Liver (tissue), 9 donors: ENCODE measurements around the gene GADD45GIP1. TPM values are rescaled to one million over a fixed set of nuclear protein-coding genes. Genes with fewer than 3 reads are reported as not detected.

Experiments
- DNase-seq: peaks from one replicate; pipeline ENCODE4 v3.0.0-alpha.2; 2017; ENCODE audit warnings: low spot score
- H3K27ac ChIP-seq, 2 donors: one replicate each; pipeline ENCODE4 v1.7.0; 2013; ENCODE audit warnings: inconsistent platforms in 2 of 2, low read length in 2 of 2, control low read depth in 1 of 2, low read depth in 1 of 2, mild to moderate bottlenecking in 1 of 2
- H3K27me3 ChIP-seq, 4 donors: one replicate each; pipeline versions ENCODE4 v1.6.1 to v1.7.0; 2013; ENCODE audit warnings: low read length in 3 of 4, inconsistent platforms in 1 of 4, mild to moderate bottlenecking in 1 of 4, moderate library complexity in 1 of 4; ENCODE audit not compliant: control insufficient read depth in 4 of 4, insufficient read depth in 4 of 4
- H3K36me3 ChIP-seq, 4 donors: one replicate each; pipeline versions ENCODE4 v1.6.1 to v1.7.0; 2013; ENCODE audit warnings: low read length in 3 of 4, mild to moderate bottlenecking in 3 of 4, low read depth in 1 of 4, moderate library complexity in 1 of 4; ENCODE audit not compliant: control insufficient read depth in 4 of 4, insufficient read depth in 3 of 4
- H3K4me1 ChIP-seq, 4 donors: one replicate each; pipeline versions ENCODE4 v1.6.1 to v1.7.0; 2013; ENCODE audit warnings: low read length in 3 of 4, mild to moderate bottlenecking in 3 of 4, moderate library complexity in 1 of 4; ENCODE audit not compliant: control insufficient read depth in 4 of 4, insufficient read depth in 4 of 4
- H3K4me3 ChIP-seq, 3 donors: one replicate each; pipeline versions ENCODE4 v1.6.1 to v1.7.0; 2013; ENCODE audit warnings: low read length in 3 of 3, control low read depth in 1 of 3, low read depth in 1 of 3, mild to moderate bottlenecking in 1 of 3
- H3K9ac ChIP-seq, 2 donors: one replicate each; pipeline ENCODE4 v1.7.0; 2013; ENCODE audit warnings: low read length in 2 of 2, mild to moderate bottlenecking in 2 of 2, moderate library complexity in 2 of 2, control low read depth in 1 of 2, low read depth in 1 of 2
- H3K9me3 ChIP-seq, 4 donors: one replicate each; pipeline versions ENCODE4 v1.6.1 to v1.7.0; 2013; ENCODE audit warnings: low read length in 3 of 4; ENCODE audit not compliant: control insufficient read depth in 4 of 4
- EGR1 ChIP-seq, 2 donors: IDR thresholded peaks; 2 replicates each; pipeline ENCODE4 v1.6.1; 2016 to 2018; ENCODE audit warnings: antibody characterized with exemption in 2 of 2, low read depth in 2 of 2
- FOXA1 ChIP-seq: IDR thresholded peaks from 2 replicates; pipeline ENCODE4 v1.6.1; 2016; ENCODE audit warnings: antibody characterized with exemption
- FOXA2 ChIP-seq: IDR thresholded peaks from 2 replicates; pipeline ENCODE4 v1.6.1; 2016; ENCODE audit warnings: antibody characterized with exemption
- GABPA ChIP-seq, 2 donors: IDR thresholded peaks in 1 of 2; conservative IDR thresholded peaks in 1 of 2; 2 replicates each; pipeline ENCODE4 v1.6.1; 2016; ENCODE audit warnings: antibody characterized with exemption in 2 of 2, mild to moderate bottlenecking in 1 of 2, moderate library complexity in 1 of 2
- HNF4A ChIP-seq, 2 donors: conservative IDR thresholded peaks; 2 replicates each; pipeline ENCODE4 v1.6.1; 2016; ENCODE audit warnings: antibody characterized with exemption in 2 of 2, mild to moderate bottlenecking in 2 of 2
- HNF4G ChIP-seq: IDR thresholded peaks from 2 replicates; pipeline ENCODE4 v1.6.1; 2016; ENCODE audit warnings: antibody characterized with exemption
- JUND ChIP-seq, 2 donors: IDR thresholded peaks; 2 replicates each; pipeline ENCODE4 v1.6.1; 2016; ENCODE audit warnings: antibody characterized with exemption in 2 of 2
- MAX ChIP-seq: IDR thresholded peaks from 2 replicates; pipeline ENCODE4 v1.6.1; 2016; ENCODE audit warnings: antibody characterized with exemption
- NR2F2 ChIP-seq: IDR thresholded peaks from 2 replicates; pipeline ENCODE4 v1.6.1; 2016; ENCODE audit warnings: antibody characterized with exemption
- RAD21 ChIP-seq, 2 donors: IDR thresholded peaks; 2 replicates each; pipeline ENCODE4 v1.6.1; 2016; ENCODE audit warnings: antibody characterized with exemption in 2 of 2, mild to moderate bottlenecking in 2 of 2
- RXRA ChIP-seq, 2 donors: IDR thresholded peaks; 2 replicates each; pipeline ENCODE4 v1.6.1; 2017 to 2018; ENCODE audit warnings: antibody characterized with exemption in 2 of 2, mild to moderate bottlenecking in 1 of 2
- SP1 ChIP-seq: IDR thresholded peaks from 2 replicates; pipeline ENCODE4 v1.6.1; 2018; ENCODE audit warnings: antibody characterized with exemption, mild to moderate bottlenecking
- TAF1 ChIP-seq: conservative IDR thresholded peaks from 2 replicates; pipeline ENCODE4 v1.6.1; 2016; ENCODE audit warnings: antibody characterized with exemption, mild to moderate bottlenecking
- YY1 ChIP-seq: IDR thresholded peaks from 2 replicates; pipeline ENCODE4 v1.6.1; 2016; ENCODE audit warnings: antibody characterized with exemption, mild to moderate bottlenecking
- ZBTB33 ChIP-seq: IDR thresholded peaks from 2 replicates; pipeline ENCODE4 v1.6.1; 2016; ENCODE audit warnings: antibody characterized with exemption
- WGBS: extraction: QIAGEN DNeasy Blood & Tissue Kit; methylation state at CpG from one replicate; pipeline ENCODE4 v1.1.7; 2013; 5-methylcytosine and 5-hydroxymethylcytosine counted together
- polyA plus RNA-seq, 2 donors: library from polyadenylated mRNA; stranded (reverse) in 1 of 2; unstranded in 1 of 2; fragments of 200-250 nt in 1 of 2; fragments of >200 nt in 1 of 2; fragmentation: Nextera tagmentation in 1 of 2; extraction: Ambion mirVana in 1 of 2; gene quantifications; one replicate each; pipeline versions ENCODE4 v1.2.1 to v1.2.3, GENCODE V29; 2013 to 2015
- total RNA-seq, 2 donors: library from RNA; depleted of rRNA; stranded (reverse); fragments of >200 nt; gene quantifications; one replicate each; pipeline ENCODE4 v1.2.3, GENCODE V29; 2014
- TF ChIP-seq, protein P1 (sequence below): IDR thresholded peaks from 2 replicates; pipeline ENCODE4 v1.6.1; 2016; ENCODE audit warnings: antibody characterized with exemption
- TF ChIP-seq, protein P2 (sequence below): fragments of 150-350 bp; IDR thresholded peaks from 2 replicates; pipeline ENCODE4 v1.5.1; 2017; ENCODE audit warnings: improper control_type of control experiment, low read depth, low read length; ENCODE audit not compliant: missing input control
- TF ChIP-seq, protein P3 (sequence below): IDR thresholded peaks from 2 replicates; pipeline ENCODE4 v1.6.1; 2016; ENCODE audit warnings: antibody characterized with exemption, mild to moderate bottlenecking
- donor health status: healthy.
- donor health status: healthy.
- donor health status: healthy.
- donor health status: healthy.
- donor health status: healthy.

GADD45GIP1 gene
- total and polyA plus RNA-seq, 4 donors, result 8.4 to 54.2 (median 22.9) TPM

DNA sequence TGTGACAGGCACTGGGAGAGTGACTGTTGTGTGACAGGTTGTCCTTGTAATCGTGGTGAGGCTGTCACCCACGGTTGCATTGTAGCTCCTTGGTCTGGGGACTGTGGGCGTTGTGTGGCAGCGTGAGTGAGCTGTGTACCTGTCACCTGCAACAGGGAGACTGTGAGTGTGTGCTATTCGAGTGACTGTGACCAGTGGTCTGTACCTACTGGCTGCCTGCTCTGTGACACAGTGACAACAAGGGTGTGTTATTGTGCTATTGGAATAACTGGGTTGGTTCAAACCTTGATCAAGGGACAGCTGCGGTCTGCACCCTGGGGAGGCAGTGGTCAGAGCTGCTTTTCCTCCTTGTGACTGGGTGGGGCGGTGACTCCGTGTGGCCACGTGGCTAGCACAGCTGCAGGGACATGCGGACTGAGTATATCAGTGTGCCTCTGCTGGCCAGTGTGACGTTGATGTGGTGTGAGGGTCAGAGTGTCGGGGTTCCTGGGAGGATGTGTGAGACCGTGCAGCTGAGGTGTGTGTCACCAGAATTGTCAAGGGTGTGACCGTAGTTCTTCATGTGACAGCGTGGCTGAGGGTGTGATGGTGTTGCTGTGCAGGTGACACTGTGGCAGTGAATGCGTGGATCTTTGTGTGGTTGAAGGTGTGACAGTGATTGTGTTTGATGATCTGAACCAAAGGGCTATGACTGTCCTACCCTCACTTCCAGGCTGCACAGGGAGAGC lies 28.2 kb upstream of the GADD45GIP1 start:
- H3K4me1 ChIP-seq, result peaks cover 0 to 7% (median 2%) of the 10 kb centered on the region in 4 donors
- no peak for DNase-seq
- H3K27me3 ChIP-seq, result no peaks in the 10 kb centered on the region
- no peaks in the 10 kb centered on the region for H3K9me3 ChIP-seq
- no peaks in the 10 kb centered on the region for H3K36me3 ChIP-seq
- 40% methylated on average over 16 of the region's 16 CpGs for WGBS
- H3K27ac ChIP-seq, result no peak overlapping the region
- H3K4me3 ChIP-seq, result no peak overlapping the region
- H3K9ac ChIP-seq, result no peak overlapping the region
- TF ChIP-seq NR2F2 (no peak), FOXA2 (no peak), FOXA1 (no peak), HNF4A (conservative IDR thresholded peaks at IDR 0.05) (no peak), SP1 (no peak), TAF1 (no peak), RAD21 (IDR thresholded peaks at IDR 0.05) (no peak)
- TF ChIP-seq, protein P1, sequence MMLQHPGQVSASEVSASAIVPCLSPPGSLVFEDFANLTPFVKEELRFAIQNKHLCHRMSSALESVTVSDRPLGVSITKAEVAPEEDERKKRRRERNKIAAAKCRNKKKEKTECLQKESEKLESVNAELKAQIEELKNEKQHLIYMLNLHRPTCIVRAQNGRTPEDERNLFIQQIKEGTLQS, result no peak

GRCh38 chr19:12984683-12985048 lies 27.6 kb upstream of the GADD45GIP1 start:
- Histone ChIP-seq H3K4me3 (no peak overlapping the region), H3K4me1 (peaks cover 0 to 7% (median 2%) of the 10 kb centered on the region in 4 donors), H3K9ac (no peak overlapping the region), H3K36me3 (no peaks in the 10 kb centered on the region), H3K9me3 (no peaks in the 10 kb centered on the region), H3K27me3 (no peaks in the 10 kb centered on the region), H3K27ac (no peak overlapping the region)
- TF ChIP-seq JUND (IDR thresholded peaks at IDR 0.05) (no peak), TAF1 (no peak), RAD21 (IDR thresholded peaks at IDR 0.05) (no peak), FOXA2 (no peak), EGR1 (IDR thresholded peaks at IDR 0.05; ENCODE audit: low read depth in 2 of 2) (no peak), SP1 (no peak), NR2F2 (no peak), ZBTB33 (no peak), HNF4G (no peak), YY1 (no peak), RXRA (IDR thresholded peaks at IDR 0.05) (no peak), MAX (no peak), HNF4A (conservative IDR thresholded peaks at IDR 0.05) (no peak), GABPA (IDR thresholded peaks at IDR 0.05 in 1 of 2, conservative IDR thresholded peaks at IDR 0.05 in 1 of 2) (no peak), FOXA1 (no peak)
- TF ChIP-seq, protein P1, result no peak
- TF ChIP-seq, protein P2, sequence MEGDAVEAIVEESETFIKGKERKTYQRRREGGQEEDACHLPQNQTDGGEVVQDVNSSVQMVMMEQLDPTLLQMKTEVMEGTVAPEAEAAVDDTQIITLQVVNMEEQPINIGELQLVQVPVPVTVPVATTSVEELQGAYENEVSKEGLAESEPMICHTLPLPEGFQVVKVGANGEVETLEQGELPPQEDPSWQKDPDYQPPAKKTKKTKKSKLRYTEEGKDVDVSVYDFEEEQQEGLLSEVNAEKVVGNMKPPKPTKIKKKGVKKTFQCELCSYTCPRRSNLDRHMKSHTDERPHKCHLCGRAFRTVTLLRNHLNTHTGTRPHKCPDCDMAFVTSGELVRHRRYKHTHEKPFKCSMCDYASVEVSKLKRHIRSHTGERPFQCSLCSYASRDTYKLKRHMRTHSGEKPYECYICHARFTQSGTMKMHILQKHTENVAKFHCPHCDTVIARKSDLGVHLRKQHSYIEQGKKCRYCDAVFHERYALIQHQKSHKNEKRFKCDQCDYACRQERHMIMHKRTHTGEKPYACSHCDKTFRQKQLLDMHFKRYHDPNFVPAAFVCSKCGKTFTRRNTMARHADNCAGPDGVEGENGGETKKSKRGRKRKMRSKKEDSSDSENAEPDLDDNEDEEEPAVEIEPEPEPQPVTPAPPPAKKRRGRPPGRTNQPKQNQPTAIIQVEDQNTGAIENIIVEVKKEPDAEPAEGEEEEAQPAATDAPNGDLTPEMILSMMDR, result no peak
- TF ChIP-seq, protein P3, sequence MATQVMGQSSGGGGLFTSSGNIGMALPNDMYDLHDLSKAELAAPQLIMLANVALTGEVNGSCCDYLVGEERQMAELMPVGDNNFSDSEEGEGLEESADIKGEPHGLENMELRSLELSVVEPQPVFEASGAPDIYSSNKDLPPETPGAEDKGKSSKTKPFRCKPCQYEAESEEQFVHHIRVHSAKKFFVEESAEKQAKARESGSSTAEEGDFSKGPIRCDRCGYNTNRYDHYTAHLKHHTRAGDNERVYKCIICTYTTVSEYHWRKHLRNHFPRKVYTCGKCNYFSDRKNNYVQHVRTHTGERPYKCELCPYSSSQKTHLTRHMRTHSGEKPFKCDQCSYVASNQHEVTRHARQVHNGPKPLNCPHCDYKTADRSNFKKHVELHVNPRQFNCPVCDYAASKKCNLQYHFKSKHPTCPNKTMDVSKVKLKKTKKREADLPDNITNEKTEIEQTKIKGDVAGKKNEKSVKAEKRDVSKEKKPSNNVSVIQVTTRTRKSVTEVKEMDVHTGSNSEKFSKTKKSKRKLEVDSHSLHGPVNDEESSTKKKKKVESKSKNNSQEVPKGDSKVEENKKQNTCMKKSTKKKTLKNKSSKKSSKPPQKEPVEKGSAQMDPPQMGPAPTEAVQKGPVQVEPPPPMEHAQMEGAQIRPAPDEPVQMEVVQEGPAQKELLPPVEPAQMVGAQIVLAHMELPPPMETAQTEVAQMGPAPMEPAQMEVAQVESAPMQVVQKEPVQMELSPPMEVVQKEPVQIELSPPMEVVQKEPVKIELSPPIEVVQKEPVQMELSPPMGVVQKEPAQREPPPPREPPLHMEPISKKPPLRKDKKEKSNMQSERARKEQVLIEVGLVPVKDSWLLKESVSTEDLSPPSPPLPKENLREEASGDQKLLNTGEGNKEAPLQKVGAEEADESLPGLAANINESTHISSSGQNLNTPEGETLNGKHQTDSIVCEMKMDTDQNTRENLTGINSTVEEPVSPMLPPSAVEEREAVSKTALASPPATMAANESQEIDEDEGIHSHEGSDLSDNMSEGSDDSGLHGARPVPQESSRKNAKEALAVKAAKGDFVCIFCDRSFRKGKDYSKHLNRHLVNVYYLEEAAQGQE, result no peak
- DNase-seq, result no peak
- 37% methylated on average over 10 of the region's 10 CpGs for WGBS
